GM08714 (cell line): Measurements from ENCODE around the gene OSM.
"Not testable (repeated sequence)": the region's sequence is repeated elsewhere in the genome, so short reads cannot be mapped to it uniquely, and the experiment has no call there.

Experiments used
- H3K4me3 ChIP-seq: fragments of 200-500 bp; sonication (Bioruptor generic); 2 replicates; pipeline ENCODE4 v1.5.1; 2014; ENCODE audit warnings: mild to moderate bottlenecking, low read length, inconsistent platforms
- ZNF274 ChIP-seq: IDR thresholded peaks from 2 replicates; pipeline ENCODE4 v1.6.1; 2012; ENCODE audit warnings: mild to moderate bottlenecking, low read depth, low read length

The OSM gene

DNA sequence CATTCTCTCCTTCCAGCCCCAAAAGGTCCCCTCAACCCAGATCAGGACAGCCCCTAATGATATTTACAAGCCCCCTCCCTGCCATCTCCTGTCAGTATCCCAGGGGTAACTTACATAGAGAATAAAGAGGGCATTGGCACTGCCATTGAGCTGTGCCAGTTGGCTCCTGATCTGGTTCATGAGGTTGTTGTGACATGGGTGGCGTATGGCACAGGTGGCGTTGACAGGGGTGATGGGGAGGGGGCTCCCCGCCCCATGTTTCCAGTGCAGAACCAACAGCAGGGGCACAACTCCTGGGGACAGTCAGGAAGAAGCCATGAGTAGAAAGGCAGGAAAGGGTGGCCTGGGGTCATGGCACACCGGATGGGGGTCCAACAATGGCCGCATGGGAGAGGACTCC is 22.0 kb downstream of the OSM start:
- TF ChIP-seq ZNF274: no peak
- H3K4me3 ChIP-seq: no peak overlapping the region

DNA sequence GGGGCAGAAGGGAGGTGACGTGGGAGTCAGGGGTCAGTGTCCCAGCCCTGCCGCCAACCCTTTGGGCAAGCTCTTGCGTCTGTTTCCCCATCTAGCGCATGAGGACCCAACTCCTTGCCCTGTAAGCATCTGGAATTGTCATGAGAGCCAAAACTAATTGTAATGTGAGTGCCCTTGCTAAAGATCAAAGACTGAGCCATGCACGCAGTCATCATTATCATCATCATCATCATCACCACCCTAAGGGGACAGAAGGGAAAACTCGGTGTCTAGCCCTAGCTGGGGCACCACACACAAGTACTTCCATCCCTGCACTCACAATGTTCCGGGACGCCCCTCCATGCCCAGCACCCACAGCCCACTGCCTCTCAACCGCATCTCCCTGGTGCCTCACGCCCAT is 22.6 kb downstream of the OSM start:
- TF ChIP-seq ZNF274: no peak
- no peak overlapping the region for H3K4me3 ChIP-seq

- H3K4me3 ChIP-seq: no peak overlapping the region
- no peak for TF ChIP-seq ZNF274
Measured at GRCh38 chr22:30243661-30244060, 23.0 kb downstream of the OSM start.

GRCh38 chr22:30241576-30242371 is 24.9 kb downstream of the OSM start:
- no peak for TF ChIP-seq ZNF274
- H3K4me3 ChIP-seq: no peak overlapping the region

DNA sequence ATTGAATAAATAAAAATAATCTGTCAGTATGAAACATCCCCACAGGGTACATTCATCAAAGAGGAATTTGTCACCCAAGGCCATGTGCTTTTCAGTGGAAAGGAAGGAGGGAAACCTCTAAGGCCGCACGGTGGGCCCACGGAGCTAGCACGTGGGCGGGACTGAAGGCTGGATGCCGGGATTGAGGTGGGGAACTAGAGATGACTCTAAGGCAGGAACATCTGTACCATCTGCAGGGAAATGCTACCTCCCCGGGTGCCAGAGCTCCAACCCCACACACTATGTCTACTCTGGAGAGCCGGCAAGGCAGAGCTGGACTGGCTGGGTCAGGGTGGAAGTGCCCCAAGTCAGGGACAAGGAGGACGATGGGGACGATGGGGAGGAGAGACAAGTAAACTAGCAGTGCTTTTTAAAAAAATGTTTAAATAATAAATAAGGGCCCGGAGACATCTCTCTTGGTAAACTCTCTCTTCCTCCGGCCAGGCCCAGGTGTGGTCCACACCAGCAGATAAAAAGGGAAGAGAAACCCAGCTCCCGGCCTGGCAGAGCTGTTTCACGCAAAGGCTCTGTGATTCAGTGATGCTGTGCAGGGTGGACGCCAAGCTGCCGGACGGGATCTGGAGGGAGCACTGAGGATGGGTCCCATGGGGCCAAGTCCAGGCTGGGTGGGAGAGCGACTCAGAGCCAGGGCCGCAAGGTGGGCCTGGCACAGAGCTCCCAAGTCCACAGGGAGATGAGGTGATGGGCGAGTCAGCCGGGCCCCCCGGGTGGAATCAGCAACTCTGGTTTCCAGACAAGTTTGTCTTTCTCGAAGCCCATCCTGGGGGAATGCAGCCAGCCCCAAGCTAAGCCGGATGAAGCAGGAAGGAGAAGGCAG is 25.9 kb downstream of the OSM start:
- TF ChIP-seq ZNF274: no peak
- H3K4me3 ChIP-seq: no peak overlapping the region

GRCh38 chr22:30239488-30240405 is 26.9 kb downstream of the OSM start:
- no peak overlapping the region for H3K4me3 ChIP-seq
- no peak for TF ChIP-seq ZNF274

GRCh38 chr22:30238661-30239487 is 27.8 kb downstream of the OSM start:
- TF ChIP-seq ZNF274: no peak
- H3K4me3 ChIP-seq: no peak overlapping the region

GRCh38 chr22:30238136-30238535 is 28.5 kb downstream of the OSM start:
- no peak for TF ChIP-seq ZNF274
- H3K4me3 ChIP-seq: no peak overlapping the region

GRCh38 chr22:30236875-30237274 is 29.8 kb downstream of the OSM start:
- no peak overlapping the region for H3K4me3 ChIP-seq
- TF ChIP-seq ZNF274: no peak

- TF ChIP-seq ZNF274: no peak
- no peak overlapping the region for H3K4me3 ChIP-seq
Measured at GRCh38 chr22:30235687-30236170, 30.9 kb downstream of the OSM start.

DNA sequence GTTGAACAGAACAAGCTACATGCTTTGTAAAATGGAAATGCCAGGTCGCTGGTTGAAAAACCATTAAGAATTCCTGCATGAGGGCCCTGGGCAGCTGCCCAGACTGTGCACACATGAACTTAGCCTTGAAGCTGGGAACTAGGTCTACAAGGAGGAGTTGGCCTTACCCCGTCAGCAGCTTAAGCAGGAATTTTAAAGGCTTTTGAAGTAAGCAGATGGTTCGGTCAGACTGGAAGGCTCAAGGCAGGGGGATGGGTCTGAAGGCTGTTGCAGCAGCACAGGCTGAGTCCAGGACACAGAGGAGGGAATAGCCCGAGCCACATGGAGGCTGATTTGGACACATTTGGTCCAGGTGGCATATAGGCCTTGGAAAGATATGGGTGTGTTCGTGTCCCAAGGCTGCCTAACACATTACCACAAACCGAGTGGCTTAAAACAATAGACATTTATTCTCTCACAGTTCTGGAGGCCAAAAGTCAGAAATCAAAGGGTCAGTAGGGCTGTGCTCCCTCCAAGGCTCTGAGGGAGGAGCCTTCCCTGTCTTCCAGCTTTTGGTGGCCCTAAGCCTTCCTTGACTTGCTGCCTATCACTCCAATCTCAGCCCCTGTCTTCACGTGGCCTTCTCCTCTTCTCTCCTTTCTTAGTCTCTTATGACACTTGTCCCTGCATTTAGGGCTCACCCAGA is 31.7 kb downstream of the OSM start:
- H3K4me3 ChIP-seq: no peak overlapping the region
- no peak for TF ChIP-seq ZNF274

DNA sequence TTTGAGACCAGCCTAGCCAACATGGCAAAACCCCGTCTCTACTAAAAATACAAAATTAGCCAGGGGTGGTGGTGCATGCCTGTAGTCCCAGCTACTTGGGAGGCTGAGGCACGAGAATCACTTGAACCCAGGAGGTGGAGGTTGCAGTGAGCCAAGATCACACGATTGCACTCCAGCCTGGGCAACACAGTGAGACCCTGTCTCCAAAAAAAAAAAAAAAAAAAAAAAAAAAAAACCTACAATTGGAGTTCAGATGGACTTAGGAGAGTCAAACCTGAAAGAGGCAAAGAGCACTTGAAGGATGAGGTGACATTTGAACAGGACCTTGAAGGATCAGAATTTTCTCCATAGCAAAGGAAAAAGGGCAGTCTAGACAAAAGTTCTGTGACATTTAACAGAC is 32.3 kb downstream of the OSM start:
- H3K4me3 ChIP-seq: not testable (repeated sequence)

DNA sequence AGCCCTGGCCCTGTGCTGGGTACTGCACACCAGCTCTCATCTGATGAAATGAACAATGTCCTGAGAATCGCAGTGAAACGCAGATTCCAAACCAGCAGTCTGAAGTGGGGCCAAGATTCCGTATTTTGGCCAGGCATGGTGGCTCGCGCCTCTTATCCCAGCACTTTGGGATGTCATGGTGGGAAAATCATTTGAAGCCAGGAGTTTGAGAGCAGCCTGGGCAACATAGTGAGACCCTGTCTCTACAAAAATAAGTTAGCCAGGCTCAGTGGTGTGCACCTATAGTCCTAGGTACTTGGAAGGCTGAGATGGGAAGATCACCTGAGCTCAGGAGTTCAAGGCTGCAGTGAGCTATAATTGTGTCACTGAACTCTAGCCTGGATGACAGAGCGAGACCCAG is 33.1 kb downstream of the OSM start:
- TF ChIP-seq ZNF274: no peak
- H3K4me3 ChIP-seq: no peak overlapping the region
